GM23338 (cell line): ENCODE data around the gene WNT5B. TPM values are rescaled to one million over a fixed set of nuclear protein-coding genes. Genes with fewer than 3 reads are reported as not detected.
A peak's percentile ranks its signal among the peaks of the same experiment; 100 is the strongest.

Experiments
- ATAC-seq: fragments of 200-7000 bp; cut with Tn5 transposase; 3 replicates; pipeline ENCODE4 v1.9.1; 2020
- DNase-seq: peaks from one replicate; pipeline ENCODE4 v3.0.0-alpha.2; 2015; ENCODE audit warnings: low spot score
- H2AFZ ChIP-seq: fragments of 200-600 bp; sonication (generic); 2 replicates; pipeline ENCODE4 v1.8.0; 2016; ENCODE audit warnings: antibody characterized with exemption, mild to moderate bottlenecking, moderate library complexity
- H3F3A ChIP-seq: fragments of 200-600 bp; sonication (generic); replicated peaks from 2 replicates; pipeline ENCODE4 v1.8.0; 2017; ENCODE audit warnings: antibody characterized with exemption, mixed run types, low read depth
- H3K27ac ChIP-seq: fragments of 200-600 bp; sonication (generic); 2 replicates; pipeline ENCODE4 v1.6.1; 2016; ENCODE audit warnings: low read depth
- H3K27me3 ChIP-seq: fragments of 200-600 bp; sonication (generic); 2 replicates; pipeline ENCODE4 v1.8.0; 2016; ENCODE audit warnings: mild to moderate bottlenecking, mixed run types, moderate library complexity; ENCODE audit not compliant: insufficient read depth
- H3K36me3 ChIP-seq: fragments of 200-600 bp; sonication (generic); 2 replicates; pipeline ENCODE4 v1.8.0; 2016; ENCODE audit warnings: mild to moderate bottlenecking; ENCODE audit not compliant: insufficient read depth
- H3K4me1 ChIP-seq: fragments of 200-600 bp; sonication (generic); 2 replicates; pipeline ENCODE4 v1.8.0; 2016; ENCODE audit warnings: mild to moderate bottlenecking, moderate library complexity; ENCODE audit not compliant: insufficient read depth
- H3K4me2 ChIP-seq: fragments of 200-600 bp; sonication (generic); 2 replicates; pipeline ENCODE4 v1.7.1; 2017; ENCODE audit warnings: mixed run types
- H3K4me3 ChIP-seq: fragments of 200-600 bp; sonication (generic); 2 replicates; pipeline ENCODE4 v1.6.1; 2016; ENCODE audit warnings: mixed run types
- H3K79me2 ChIP-seq: fragments of 200-600 bp; sonication (generic); replicated peaks from 2 replicates; pipeline ENCODE4 v1.8.0; 2017; ENCODE audit warnings: mild to moderate bottlenecking; ENCODE audit not compliant: insufficient read depth
- H3K9me2 ChIP-seq: fragments of 200-600 bp; sonication (generic); 2 replicates; pipeline ENCODE4 v1.8.0; 2017; ENCODE audit not compliant: insufficient read depth
- H4K20me1 ChIP-seq: fragments of 200-600 bp; sonication (generic); replicated peaks from 2 replicates; pipeline ENCODE4 v1.8.0; 2017; ENCODE audit warnings: mild to moderate bottlenecking; ENCODE audit not compliant: insufficient read depth
- H3K27ac Mint-ChIP-seq: 2 replicates; pipeline ENCODE4 v1.8.0; 2020; ENCODE audit warnings: inconsistent platforms, mild to moderate bottlenecking, moderate library complexity, mixed read lengths
- H3K27me3 Mint-ChIP-seq: 3 replicates; pipeline ENCODE4 v1.8.0; 2022; ENCODE audit warnings: low read depth, mild to moderate bottlenecking, moderate library complexity, mixed read lengths, inconsistent platforms; ENCODE audit not compliant: insufficient read depth, poor library complexity
- H3K36me3 Mint-ChIP-seq: 3 replicates; pipeline ENCODE4 v1.8.0; 2021; ENCODE audit warnings: low read depth, mild to moderate bottlenecking, inconsistent platforms, moderate library complexity, mixed read lengths
- H3K4me1 Mint-ChIP-seq: 3 replicates; pipeline ENCODE4 v1.8.0; 2020; ENCODE audit warnings: mild to moderate bottlenecking, inconsistent platforms, mixed read lengths
- H3K4me3 Mint-ChIP-seq: 3 replicates; pipeline ENCODE4 v1.8.0; 2021; ENCODE audit warnings: moderate library complexity, mild to moderate bottlenecking, inconsistent platforms, mixed read lengths
- H3K9me3 Mint-ChIP-seq: 3 replicates; pipeline ENCODE4 v1.8.0; 2020; ENCODE audit warnings: moderate library complexity, mild to moderate bottlenecking, inconsistent platforms, mixed read lengths
- CREB1 ChIP-seq: fragments of 250-450 bp; sonication (Bioruptor Pico); IDR thresholded peaks from 2 replicates; pipeline ENCODE4 v1.5.0; 2020; ENCODE audit warnings: low read depth, mild to moderate bottlenecking, moderate library complexity
- EZH2 ChIP-seq: fragments of 200-600 bp; sonication (generic); IDR thresholded peaks from one replicate; pipeline ENCODE4 v1.8.0; 2017; ENCODE audit warnings: antibody characterized with exemption, mild to moderate bottlenecking, low read depth; ENCODE audit not compliant: unreplicated experiment
- EZH2phosphoT487 ChIP-seq: fragments of 200-600 bp; sonication (generic); IDR thresholded peaks from one replicate; pipeline ENCODE4 v1.8.1; 2018; ENCODE audit warnings: antibody characterized with exemption; ENCODE audit not compliant: unreplicated experiment
- NANOG ChIP-seq: IDR thresholded peaks from 2 replicates; pipeline ENCODE4 v1.6.1; 2016; ENCODE audit warnings: antibody characterized with exemption, borderline replicate concordance
- REST ChIP-seq: IDR thresholded peaks from one replicate; pipeline ENCODE4 v1.6.1; 2018; ENCODE audit warnings: antibody characterized with exemption; ENCODE audit not compliant: unreplicated experiment
- STAT1 ChIP-seq: IDR thresholded peaks from one replicate; pipeline ENCODE4 v1.6.1; 2016; ENCODE audit warnings: antibody characterized with exemption; ENCODE audit not compliant: unreplicated experiment
- ZNF114 ChIP-seq: fragments of 250-450 bp; sonication (Bioruptor Pico); IDR thresholded peaks from 2 replicates; pipeline ENCODE4 v1.5.0; 2020; ENCODE audit warnings: mild to moderate bottlenecking, moderate library complexity
- ZNF462 ChIP-seq: fragments of 250-450 bp; sonication (Bioruptor Pico); IDR thresholded peaks from 2 replicates; pipeline ENCODE4 v1.5.0; 2020; ENCODE audit warnings: mild to moderate bottlenecking, moderate library complexity
- polyA plus RNA-seq: library from polyadenylated mRNA; unstranded; fragments of >200 nt; fragmentation: Nextera tagmentation; extraction: Ambion mirVana; gene quantifications from 2 replicates; pipeline ENCODE4 v1.2.1, GENCODE V29; 2016
- total RNA-seq: library from RNA; depleted of rRNA; stranded (reverse); fragments of >200 nt; shearing (Covaris generic); gene quantifications from 2 replicates; pipeline ENCODE4 v1.2.3, GENCODE V29; 2014
- TF ChIP-seq, protein P1 (sequence below): IDR thresholded peaks from 2 replicates; pipeline ENCODE4 v1.6.1; 2016; ENCODE audit warnings: antibody characterized with exemption
- TF ChIP-seq, protein P2 (sequence below), 2 experiments: fragments of 200-600 bp in 1 of 2; sonication (generic) in 1 of 2; conservative IDR thresholded peaks; 2 replicates each; pipeline versions ENCODE4 v1.5.1 to v1.6.1; 2016 to 2017; ENCODE audit warnings: antibody characterized with exemption in 2 of 2, low read depth in 2 of 2, mild to moderate bottlenecking in 2 of 2, moderate library complexity in 1 of 2

Gene WNT5B
- total and polyA plus RNA-seq, 2 experiments from 2014 or later: 1.4 to 2.7 TPM

GRCh38 chr12:1639538-1639937 lies 10.5 kb downstream of the WNT5B start:
- H3K36me3 Mint-ChIP-seq: no peaks in the 10 kb centered on the region; the same call in 2 of the 3 replicates
- H3K4me3 ChIP-seq: peak overlapping the region; percentile 46
- peak overlapping the region; percentile 78 for H3K4me2 ChIP-seq
- peaks cover 13% of the 10 kb centered on the region for H3K4me1 Mint-ChIP-seq
- H3K27me3 ChIP-seq: peaks cover 25% of the 10 kb centered on the region
- no peak for TF ChIP-seq EZH2
- no peak for TF ChIP-seq ZNF462 (CRISPR knock-in tag)
- no peak for TF ChIP-seq EZH2phosphoT487
- no peak for TF ChIP-seq REST
- TF ChIP-seq STAT1: no peak
- TF ChIP-seq, protein P1, sequence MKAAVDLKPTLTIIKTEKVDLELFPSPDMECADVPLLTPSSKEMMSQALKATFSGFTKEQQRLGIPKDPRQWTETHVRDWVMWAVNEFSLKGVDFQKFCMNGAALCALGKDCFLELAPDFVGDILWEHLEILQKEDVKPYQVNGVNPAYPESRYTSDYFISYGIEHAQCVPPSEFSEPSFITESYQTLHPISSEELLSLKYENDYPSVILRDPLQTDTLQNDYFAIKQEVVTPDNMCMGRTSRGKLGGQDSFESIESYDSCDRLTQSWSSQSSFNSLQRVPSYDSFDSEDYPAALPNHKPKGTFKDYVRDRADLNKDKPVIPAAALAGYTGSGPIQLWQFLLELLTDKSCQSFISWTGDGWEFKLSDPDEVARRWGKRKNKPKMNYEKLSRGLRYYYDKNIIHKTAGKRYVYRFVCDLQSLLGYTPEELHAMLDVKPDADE: no peak
- no peak for TF ChIP-seq NANOG
- TF ChIP-seq ZNF114 (CRISPR knock-in tag): no peak
- no peak for TF ChIP-seq CREB1
- TF ChIP-seq, protein P2, sequence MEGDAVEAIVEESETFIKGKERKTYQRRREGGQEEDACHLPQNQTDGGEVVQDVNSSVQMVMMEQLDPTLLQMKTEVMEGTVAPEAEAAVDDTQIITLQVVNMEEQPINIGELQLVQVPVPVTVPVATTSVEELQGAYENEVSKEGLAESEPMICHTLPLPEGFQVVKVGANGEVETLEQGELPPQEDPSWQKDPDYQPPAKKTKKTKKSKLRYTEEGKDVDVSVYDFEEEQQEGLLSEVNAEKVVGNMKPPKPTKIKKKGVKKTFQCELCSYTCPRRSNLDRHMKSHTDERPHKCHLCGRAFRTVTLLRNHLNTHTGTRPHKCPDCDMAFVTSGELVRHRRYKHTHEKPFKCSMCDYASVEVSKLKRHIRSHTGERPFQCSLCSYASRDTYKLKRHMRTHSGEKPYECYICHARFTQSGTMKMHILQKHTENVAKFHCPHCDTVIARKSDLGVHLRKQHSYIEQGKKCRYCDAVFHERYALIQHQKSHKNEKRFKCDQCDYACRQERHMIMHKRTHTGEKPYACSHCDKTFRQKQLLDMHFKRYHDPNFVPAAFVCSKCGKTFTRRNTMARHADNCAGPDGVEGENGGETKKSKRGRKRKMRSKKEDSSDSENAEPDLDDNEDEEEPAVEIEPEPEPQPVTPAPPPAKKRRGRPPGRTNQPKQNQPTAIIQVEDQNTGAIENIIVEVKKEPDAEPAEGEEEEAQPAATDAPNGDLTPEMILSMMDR (conservative IDR thresholded peaks at IDR 0.05; ENCODE audit: low read depth in 2 of 2): no peak
- no peak overlapping the region for H3K4me3 Mint-ChIP-seq
- peak; percentile 77 for ATAC-seq
- H3K36me3 ChIP-seq: no peaks in the 10 kb centered on the region
- peaks cover 17% of the 10 kb centered on the region for H3K27me3 Mint-ChIP-seq
- DNase-seq: peak; percentile 51
- H2AFZ ChIP-seq: peak overlapping the region; percentile 95
- H3K4me1 ChIP-seq: peaks cover 16% of the 10 kb centered on the region; the same call in 1 of the 2 replicates
- H3K27ac ChIP-seq: no peak overlapping the region
- no peaks in the 10 kb centered on the region for H3K9me2 ChIP-seq
- H3K9me3 Mint-ChIP-seq: no peaks in the 10 kb centered on the region
- no peaks in the 10 kb centered on the region for H3K79me2 ChIP-seq
- H3K27ac Mint-ChIP-seq: no peak overlapping the region
- H3F3A ChIP-seq: peaks cover 14% of the 10 kb centered on the region; the same call in 1 of the 2 replicates
- no peaks in the 10 kb centered on the region for H4K20me1 ChIP-seq
